Liver (tissue), 9 donors: ENCODE measurements around the gene TCAP. TPM values are rescaled to one million over a fixed set of nuclear protein-coding genes. Genes with fewer than 3 reads are reported as not detected.

Experiments used
- DNase-seq: peaks from one replicate; pipeline ENCODE4 v3.0.0-alpha.2; 2017; ENCODE audit warnings: low spot score
- H3K27ac ChIP-seq, 2 donors: one replicate each; pipeline ENCODE4 v1.7.0; 2013; ENCODE audit warnings: inconsistent platforms in 2 of 2, low read length in 2 of 2, control low read depth in 1 of 2, low read depth in 1 of 2, mild to moderate bottlenecking in 1 of 2
- H3K27me3 ChIP-seq, 4 donors: one replicate each; pipeline versions ENCODE4 v1.6.1 to v1.7.0; 2013; ENCODE audit warnings: low read length in 3 of 4, inconsistent platforms in 1 of 4, mild to moderate bottlenecking in 1 of 4, moderate library complexity in 1 of 4; ENCODE audit not compliant: control insufficient read depth in 4 of 4, insufficient read depth in 4 of 4
- H3K36me3 ChIP-seq, 4 donors: one replicate each; pipeline versions ENCODE4 v1.6.1 to v1.7.0; 2013; ENCODE audit warnings: low read length in 3 of 4, mild to moderate bottlenecking in 3 of 4, low read depth in 1 of 4, moderate library complexity in 1 of 4; ENCODE audit not compliant: control insufficient read depth in 4 of 4, insufficient read depth in 3 of 4
- H3K4me1 ChIP-seq, 4 donors: one replicate each; pipeline versions ENCODE4 v1.6.1 to v1.7.0; 2013; ENCODE audit warnings: low read length in 3 of 4, mild to moderate bottlenecking in 3 of 4, moderate library complexity in 1 of 4; ENCODE audit not compliant: control insufficient read depth in 4 of 4, insufficient read depth in 4 of 4
- H3K4me3 ChIP-seq, 3 donors: one replicate each; pipeline versions ENCODE4 v1.6.1 to v1.7.0; 2013; ENCODE audit warnings: low read length in 3 of 3, control low read depth in 1 of 3, low read depth in 1 of 3, mild to moderate bottlenecking in 1 of 3
- H3K9ac ChIP-seq, 2 donors: one replicate each; pipeline ENCODE4 v1.7.0; 2013; ENCODE audit warnings: low read length in 2 of 2, mild to moderate bottlenecking in 2 of 2, moderate library complexity in 2 of 2, control low read depth in 1 of 2, low read depth in 1 of 2
- H3K9me3 ChIP-seq, 4 donors: one replicate each; pipeline versions ENCODE4 v1.6.1 to v1.7.0; 2013; ENCODE audit warnings: low read length in 3 of 4; ENCODE audit not compliant: control insufficient read depth in 4 of 4
- EGR1 ChIP-seq, 2 donors: IDR thresholded peaks; 2 replicates each; pipeline ENCODE4 v1.6.1; 2016 to 2018; ENCODE audit warnings: antibody characterized with exemption in 2 of 2, low read depth in 2 of 2
- FOXA1 ChIP-seq: IDR thresholded peaks from 2 replicates; pipeline ENCODE4 v1.6.1; 2016; ENCODE audit warnings: antibody characterized with exemption
- GABPA ChIP-seq, 2 donors: IDR thresholded peaks in 1 of 2; conservative IDR thresholded peaks in 1 of 2; 2 replicates each; pipeline ENCODE4 v1.6.1; 2016; ENCODE audit warnings: antibody characterized with exemption in 2 of 2, mild to moderate bottlenecking in 1 of 2, moderate library complexity in 1 of 2
- HNF4G ChIP-seq: IDR thresholded peaks from 2 replicates; pipeline ENCODE4 v1.6.1; 2016; ENCODE audit warnings: antibody characterized with exemption
- JUND ChIP-seq, 2 donors: IDR thresholded peaks; 2 replicates each; pipeline ENCODE4 v1.6.1; 2016; ENCODE audit warnings: antibody characterized with exemption in 2 of 2
- NR2F2 ChIP-seq: IDR thresholded peaks from 2 replicates; pipeline ENCODE4 v1.6.1; 2016; ENCODE audit warnings: antibody characterized with exemption
- RAD21 ChIP-seq, 2 donors: IDR thresholded peaks; 2 replicates each; pipeline ENCODE4 v1.6.1; 2016; ENCODE audit warnings: antibody characterized with exemption in 2 of 2, mild to moderate bottlenecking in 2 of 2
- SP1 ChIP-seq: IDR thresholded peaks from 2 replicates; pipeline ENCODE4 v1.6.1; 2018; ENCODE audit warnings: antibody characterized with exemption, mild to moderate bottlenecking
- TAF1 ChIP-seq: conservative IDR thresholded peaks from 2 replicates; pipeline ENCODE4 v1.6.1; 2016; ENCODE audit warnings: antibody characterized with exemption, mild to moderate bottlenecking
- WGBS: extraction: QIAGEN DNeasy Blood & Tissue Kit; methylation state at CpG from one replicate; pipeline ENCODE4 v1.1.7; 2013; 5-methylcytosine and 5-hydroxymethylcytosine counted together
- polyA plus RNA-seq, 2 donors: library from polyadenylated mRNA; stranded (reverse) in 1 of 2; unstranded in 1 of 2; fragments of 200-250 nt in 1 of 2; fragments of >200 nt in 1 of 2; fragmentation: Nextera tagmentation in 1 of 2; extraction: Ambion mirVana in 1 of 2; gene quantifications; one replicate each; pipeline versions ENCODE4 v1.2.1 to v1.2.3, GENCODE V29; 2013 to 2015
- total RNA-seq, 2 donors: library from RNA; depleted of rRNA; stranded (reverse); fragments of >200 nt; gene quantifications; one replicate each; pipeline ENCODE4 v1.2.3, GENCODE V29; 2014
- TF ChIP-seq, protein P1 (sequence below): IDR thresholded peaks from 2 replicates; pipeline ENCODE4 v1.6.1; 2016; ENCODE audit warnings: antibody characterized with exemption, mild to moderate bottlenecking
- TF ChIP-seq, protein P2 (sequence below): fragments of 150-350 bp; IDR thresholded peaks from 2 replicates; pipeline ENCODE4 v1.5.1; 2017; ENCODE audit warnings: improper control_type of control experiment, low read depth, low read length; ENCODE audit not compliant: missing input control
- TF ChIP-seq, protein P3 (sequence below): IDR thresholded peaks from 2 replicates; pipeline ENCODE4 v1.6.1; 2016; ENCODE audit warnings: antibody characterized with exemption
- donor health status: healthy.
- donor health status: healthy.
- donor health status: healthy.
- donor health status: healthy.
- donor health status: healthy.

TCAP gene
- total and polyA plus RNA-seq, 4 donors, result 0.14 to 0.67 (median 0.22) TPM; not detected in 1

DNA sequence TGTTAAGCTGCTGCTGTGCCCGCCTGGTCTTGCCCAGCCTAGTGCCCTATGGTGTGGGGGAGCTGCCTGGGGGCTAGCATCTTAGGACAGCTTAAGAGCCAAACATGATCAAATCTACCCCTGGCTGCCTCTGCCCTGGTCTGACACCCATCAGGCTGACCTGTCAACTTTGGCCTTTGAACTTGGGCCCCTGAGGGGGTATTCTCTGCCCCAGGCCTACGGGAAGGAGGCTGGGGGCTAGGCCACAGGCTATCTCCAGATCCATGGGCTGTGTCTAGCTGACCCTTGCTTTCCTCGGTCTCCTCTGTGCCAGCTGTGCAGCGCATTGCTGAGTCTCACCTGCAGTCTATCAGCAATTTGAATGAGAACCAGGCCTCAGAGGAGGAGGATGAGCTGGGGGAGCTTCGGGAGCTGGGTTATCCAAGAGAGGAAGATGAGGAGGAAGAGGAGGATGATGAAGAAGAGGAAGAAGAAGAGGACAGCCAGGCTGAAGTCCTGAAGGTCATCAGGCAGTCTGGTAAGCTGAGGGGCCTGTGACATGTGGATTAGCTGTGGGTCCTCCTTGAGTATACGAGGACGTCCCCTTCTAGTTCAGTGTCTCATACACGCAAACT lies 31.5 kb upstream of the TCAP start:
- Histone ChIP-seq H3K27me3 (no peaks in the 10 kb centered on the region), H3K9me3 (no peaks in the 10 kb centered on the region), H3K9ac (no peak overlapping the region), H3K36me3 (no peaks in the 10 kb centered on the region), H3K4me3 (no peak overlapping the region), H3K27ac (no peak overlapping the region), H3K4me1 (peaks cover 5 to 25% (median 18%) of the 10 kb centered on the region in 4 donors)
- TF ChIP-seq RAD21 (IDR thresholded peaks at IDR 0.05) (no peak), SP1 (no peak), EGR1 (IDR thresholded peaks at IDR 0.05; ENCODE audit: low read depth in 2 of 2) (no peak)
- TF ChIP-seq, protein P1, sequence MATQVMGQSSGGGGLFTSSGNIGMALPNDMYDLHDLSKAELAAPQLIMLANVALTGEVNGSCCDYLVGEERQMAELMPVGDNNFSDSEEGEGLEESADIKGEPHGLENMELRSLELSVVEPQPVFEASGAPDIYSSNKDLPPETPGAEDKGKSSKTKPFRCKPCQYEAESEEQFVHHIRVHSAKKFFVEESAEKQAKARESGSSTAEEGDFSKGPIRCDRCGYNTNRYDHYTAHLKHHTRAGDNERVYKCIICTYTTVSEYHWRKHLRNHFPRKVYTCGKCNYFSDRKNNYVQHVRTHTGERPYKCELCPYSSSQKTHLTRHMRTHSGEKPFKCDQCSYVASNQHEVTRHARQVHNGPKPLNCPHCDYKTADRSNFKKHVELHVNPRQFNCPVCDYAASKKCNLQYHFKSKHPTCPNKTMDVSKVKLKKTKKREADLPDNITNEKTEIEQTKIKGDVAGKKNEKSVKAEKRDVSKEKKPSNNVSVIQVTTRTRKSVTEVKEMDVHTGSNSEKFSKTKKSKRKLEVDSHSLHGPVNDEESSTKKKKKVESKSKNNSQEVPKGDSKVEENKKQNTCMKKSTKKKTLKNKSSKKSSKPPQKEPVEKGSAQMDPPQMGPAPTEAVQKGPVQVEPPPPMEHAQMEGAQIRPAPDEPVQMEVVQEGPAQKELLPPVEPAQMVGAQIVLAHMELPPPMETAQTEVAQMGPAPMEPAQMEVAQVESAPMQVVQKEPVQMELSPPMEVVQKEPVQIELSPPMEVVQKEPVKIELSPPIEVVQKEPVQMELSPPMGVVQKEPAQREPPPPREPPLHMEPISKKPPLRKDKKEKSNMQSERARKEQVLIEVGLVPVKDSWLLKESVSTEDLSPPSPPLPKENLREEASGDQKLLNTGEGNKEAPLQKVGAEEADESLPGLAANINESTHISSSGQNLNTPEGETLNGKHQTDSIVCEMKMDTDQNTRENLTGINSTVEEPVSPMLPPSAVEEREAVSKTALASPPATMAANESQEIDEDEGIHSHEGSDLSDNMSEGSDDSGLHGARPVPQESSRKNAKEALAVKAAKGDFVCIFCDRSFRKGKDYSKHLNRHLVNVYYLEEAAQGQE, result no peak
- 61% methylated on average over 8 of the region's 8 CpGs for WGBS
- DNase-seq, result no peak

DNA sequence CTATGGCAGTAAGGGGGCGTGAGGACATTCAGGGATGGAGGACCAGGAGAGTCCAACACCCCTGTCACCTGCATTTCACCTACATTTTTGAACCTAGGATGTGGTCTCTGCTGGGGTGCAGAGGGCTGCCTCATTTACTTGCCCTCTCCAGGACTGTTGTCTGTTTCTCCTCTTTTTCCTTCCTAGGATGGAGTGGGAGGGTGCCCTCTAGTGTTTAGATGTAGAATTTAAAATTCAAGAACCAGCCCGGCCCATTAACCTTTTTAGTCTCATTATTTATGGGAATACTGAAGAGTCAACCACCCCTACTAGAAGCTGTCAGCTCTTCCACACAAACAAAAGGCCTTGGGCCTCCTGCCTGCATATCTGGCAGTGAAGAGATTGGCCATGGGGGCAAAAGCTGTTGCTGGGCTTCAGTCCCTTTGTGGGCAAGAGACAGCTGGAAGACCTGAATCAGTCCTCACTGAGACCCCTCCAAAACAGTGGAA lies 30.7 kb upstream of the TCAP start:
- Histone ChIP-seq H3K27ac (no peak overlapping the region), H3K36me3 (no peaks in the 10 kb centered on the region), H3K27me3 (no peaks in the 10 kb centered on the region), H3K4me3 (no peak overlapping the region), H3K4me1 (peaks cover 5 to 31% (median 24%) of the 10 kb centered on the region in 4 donors), H3K9ac (no peak overlapping the region), H3K9me3 (no peaks in the 10 kb centered on the region)
- TF ChIP-seq, protein P2, sequence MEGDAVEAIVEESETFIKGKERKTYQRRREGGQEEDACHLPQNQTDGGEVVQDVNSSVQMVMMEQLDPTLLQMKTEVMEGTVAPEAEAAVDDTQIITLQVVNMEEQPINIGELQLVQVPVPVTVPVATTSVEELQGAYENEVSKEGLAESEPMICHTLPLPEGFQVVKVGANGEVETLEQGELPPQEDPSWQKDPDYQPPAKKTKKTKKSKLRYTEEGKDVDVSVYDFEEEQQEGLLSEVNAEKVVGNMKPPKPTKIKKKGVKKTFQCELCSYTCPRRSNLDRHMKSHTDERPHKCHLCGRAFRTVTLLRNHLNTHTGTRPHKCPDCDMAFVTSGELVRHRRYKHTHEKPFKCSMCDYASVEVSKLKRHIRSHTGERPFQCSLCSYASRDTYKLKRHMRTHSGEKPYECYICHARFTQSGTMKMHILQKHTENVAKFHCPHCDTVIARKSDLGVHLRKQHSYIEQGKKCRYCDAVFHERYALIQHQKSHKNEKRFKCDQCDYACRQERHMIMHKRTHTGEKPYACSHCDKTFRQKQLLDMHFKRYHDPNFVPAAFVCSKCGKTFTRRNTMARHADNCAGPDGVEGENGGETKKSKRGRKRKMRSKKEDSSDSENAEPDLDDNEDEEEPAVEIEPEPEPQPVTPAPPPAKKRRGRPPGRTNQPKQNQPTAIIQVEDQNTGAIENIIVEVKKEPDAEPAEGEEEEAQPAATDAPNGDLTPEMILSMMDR, result peak; percentile 66
- TF ChIP-seq RAD21 (IDR thresholded peaks at IDR 0.05), result peak in 1 of 2 donors; percentile 75
- no peak for TF ChIP-seq HNF4G
- TF ChIP-seq, protein P3, sequence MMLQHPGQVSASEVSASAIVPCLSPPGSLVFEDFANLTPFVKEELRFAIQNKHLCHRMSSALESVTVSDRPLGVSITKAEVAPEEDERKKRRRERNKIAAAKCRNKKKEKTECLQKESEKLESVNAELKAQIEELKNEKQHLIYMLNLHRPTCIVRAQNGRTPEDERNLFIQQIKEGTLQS, result no peak
- WGBS, result 48% methylated on average over 2 of the region's 2 CpGs
- no peak for DNase-seq

DNA sequence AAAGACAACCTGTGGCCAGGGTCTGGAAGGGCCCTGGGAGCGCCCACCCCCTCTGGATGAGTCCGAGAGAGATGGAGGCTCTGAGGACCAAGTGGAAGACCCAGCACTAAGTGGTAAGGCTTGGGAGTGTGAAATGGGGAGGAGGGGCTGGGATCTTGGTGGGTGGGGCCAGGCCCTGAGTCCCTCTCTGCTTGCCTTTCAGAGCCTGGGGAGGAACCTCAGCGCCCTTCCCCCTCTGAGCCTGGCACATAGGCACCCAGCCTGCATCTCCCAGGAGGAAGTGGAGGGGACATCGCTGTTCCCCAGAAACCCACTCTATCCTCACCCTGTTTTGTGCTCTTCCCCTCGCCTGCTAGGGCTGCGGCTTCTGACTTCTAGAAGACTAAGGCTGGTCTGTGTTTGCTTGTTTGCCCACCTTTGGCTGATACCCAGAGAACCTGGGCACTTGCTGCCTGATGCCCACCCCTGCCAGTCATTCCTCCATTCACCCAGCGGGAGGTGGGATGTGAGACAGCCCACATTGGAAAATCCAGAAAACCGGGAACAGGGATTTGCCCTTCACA lies 29.5 kb upstream of the TCAP start:
- no peak overlapping the region for H3K9ac ChIP-seq
- no peaks in the 10 kb centered on the region for H3K27me3 ChIP-seq
- TF ChIP-seq HNF4G (no peak), TAF1 (no peak), GABPA (IDR thresholded peaks at IDR 0.05 in 1 of 2, conservative IDR thresholded peaks at IDR 0.05 in 1 of 2) (no peak), FOXA1 (no peak), JUND (IDR thresholded peaks at IDR 0.05) (no peak), NR2F2 (no peak)
- TF ChIP-seq, protein P1, result no peak
- TF ChIP-seq, protein P2, result no peak
- no peaks in the 10 kb centered on the region for H3K36me3 ChIP-seq
- H3K4me1 ChIP-seq, result peaks cover 5 to 37% (median 29%) of the 10 kb centered on the region in 4 donors
- H3K4me3 ChIP-seq, result no peak overlapping the region
- no peak for DNase-seq
- H3K9me3 ChIP-seq, result no peaks in the 10 kb centered on the region
- WGBS, result 94% methylated on average over 8 of the region's 8 CpGs
- H3K27ac ChIP-seq, result no peak overlapping the region
